ENCODE results near the gene HTT.

- TF ChIP-seq CTCF (IDR thresholded peaks at IDR 0.05) = no peak
- TF ChIP-seq EP300 (IDR thresholded peaks at IDR 0.05) = no peak
- no peak for TF ChIP-seq POLR2A (IDR thresholded peaks at IDR 0.05)
Measured at GRCh38 chr4:3060946-3061345, 13.5 kb upstream of the HTT start.
